IPS DF 19.7 (cell line): ENCODE measurements around the gene PANX2.
"Not testable (repeated sequence)": the region's sequence is repeated elsewhere in the genome, so short reads cannot be mapped to it uniquely, and the experiment has no call there.

Experiments used
- DNase-seq: peaks from one replicate; pipeline ENCODE4 v3.0.0-alpha.2; 2013; ENCODE audit warnings: low read depth, low spot score

PANX2 gene

GRCh38 chr22:50197856-50198623 is 27.5 kb downstream of the PANX2 start:
- no peak for DNase-seq

- no peak for DNase-seq
Measured at GRCh38 chr22:50198624-50199017, 28.1 kb downstream of the PANX2 start.

GRCh38 chr22:50199251-50199721 is 28.8 kb downstream of the PANX2 start:
- no peak for DNase-seq

- DNase-seq = no peak
Measured at GRCh38 chr22:50199829-50200460, 29.4 kb downstream of the PANX2 start.

DNA sequence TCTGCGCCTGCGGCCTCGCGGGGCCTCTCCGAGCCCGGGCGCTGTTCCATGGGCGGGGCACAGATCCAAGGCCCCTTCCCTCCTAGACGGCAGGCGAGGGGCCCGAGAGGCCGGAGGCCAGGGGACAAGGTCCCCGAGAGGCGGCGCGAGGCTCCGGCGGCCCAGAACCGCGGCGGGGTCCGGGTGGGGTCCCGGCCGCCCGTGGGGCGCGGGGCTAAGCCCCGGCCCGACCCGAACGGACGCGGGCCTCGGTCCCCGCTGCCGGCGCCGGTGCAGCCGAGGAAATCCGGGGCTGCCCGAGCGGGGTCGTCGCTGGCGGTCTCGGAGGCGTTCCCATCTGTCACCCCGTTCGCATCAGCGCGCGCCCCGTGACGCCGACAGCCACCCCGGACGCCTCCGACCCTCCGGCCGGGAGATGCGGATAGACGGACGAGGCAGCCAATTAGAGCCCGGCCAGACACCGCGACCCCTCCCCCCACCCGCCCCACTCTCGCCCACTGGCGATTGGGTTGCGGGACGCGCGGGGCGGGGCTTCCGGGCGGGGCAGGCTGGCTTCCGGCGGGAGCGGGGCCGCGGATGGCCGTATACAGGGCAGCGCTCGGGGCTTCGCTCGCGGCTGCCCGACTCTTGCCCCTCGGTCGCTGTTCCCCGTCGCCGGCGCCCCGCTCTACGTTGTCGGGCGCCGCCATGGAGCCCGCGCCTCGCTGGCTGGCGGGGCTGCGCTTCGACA is 30.1 kb downstream of the PANX2 start, which contains the start of gene SELENOO:
Gene SELENOO, plus strand, starts transcription at position 551 of the 730 bp plus-strand sequence. Its CDS starts 26 bp downstream, at position 577.
- no peak for DNase-seq

DNA sequence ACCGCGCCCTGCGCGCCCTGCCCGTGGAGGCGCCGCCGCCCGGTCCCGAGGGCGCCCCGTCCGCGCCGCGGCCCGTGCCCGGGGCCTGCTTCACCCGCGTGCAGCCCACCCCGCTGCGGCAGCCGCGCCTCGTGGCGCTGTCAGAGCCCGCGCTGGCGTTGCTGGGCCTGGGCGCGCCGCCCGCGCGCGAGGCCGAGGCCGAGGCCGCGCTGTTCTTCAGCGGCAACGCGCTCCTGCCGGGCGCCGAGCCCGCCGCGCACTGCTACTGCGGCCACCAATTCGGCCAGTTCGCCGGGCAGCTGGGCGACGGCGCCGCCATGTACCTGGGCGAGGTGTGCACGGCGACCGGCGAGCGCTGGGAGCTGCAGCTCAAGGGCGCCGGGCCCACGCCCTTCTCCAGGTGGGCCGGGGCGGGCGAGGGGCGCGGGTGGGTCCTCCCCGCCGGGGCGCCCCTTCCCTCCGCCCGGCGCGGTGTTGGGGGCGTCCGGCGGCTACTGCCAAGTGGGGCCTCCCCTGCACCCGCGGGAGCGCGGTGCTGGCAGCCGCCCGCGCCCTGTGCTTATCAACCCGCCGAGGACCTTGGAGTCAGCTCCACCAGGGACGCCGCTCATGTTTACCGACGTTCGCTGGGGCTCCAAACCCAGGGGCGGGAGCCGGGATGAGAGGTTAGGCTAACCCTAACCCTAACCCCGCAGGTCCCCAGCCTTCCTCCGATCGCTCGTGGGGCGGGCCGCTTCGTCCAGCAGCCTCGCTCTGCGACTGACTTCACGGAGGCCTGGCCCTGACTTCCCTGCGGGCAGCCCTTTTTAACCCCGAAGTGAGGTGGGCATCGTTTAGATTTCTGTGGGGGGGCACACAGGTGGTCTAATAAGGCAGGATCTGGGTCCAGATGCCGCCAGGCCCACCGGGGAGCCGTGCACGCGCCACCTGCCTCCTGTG is 30.9 kb downstream of the PANX2 start:
- no peak for DNase-seq

DNA sequence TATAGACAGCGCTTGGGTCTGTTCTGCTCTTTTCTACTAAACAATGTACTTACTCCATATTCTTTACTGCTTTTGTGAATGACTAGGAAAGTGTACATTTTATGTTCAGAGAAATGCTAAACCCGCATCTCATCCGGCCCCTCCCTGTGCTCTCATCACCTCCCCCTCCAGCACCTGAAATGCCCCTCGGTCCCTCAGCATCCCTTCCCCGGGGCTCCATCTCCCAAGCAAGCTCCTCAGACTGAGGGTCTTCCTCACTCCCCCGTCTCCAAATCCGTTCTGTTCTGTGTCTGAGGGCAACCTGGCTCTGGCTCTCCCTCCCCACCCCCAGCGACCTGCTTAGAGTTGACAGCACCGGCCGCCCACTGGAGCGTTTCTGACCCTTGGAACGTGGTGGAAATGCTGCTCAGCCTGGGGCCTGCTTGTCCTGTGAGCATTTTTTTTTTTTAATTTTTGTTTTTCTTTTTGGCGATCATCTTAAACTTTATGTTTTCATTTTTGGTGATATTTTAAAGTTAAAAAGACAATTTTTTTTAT is 31.7 kb downstream of the PANX2 start:
- no peak for DNase-seq

DNA sequence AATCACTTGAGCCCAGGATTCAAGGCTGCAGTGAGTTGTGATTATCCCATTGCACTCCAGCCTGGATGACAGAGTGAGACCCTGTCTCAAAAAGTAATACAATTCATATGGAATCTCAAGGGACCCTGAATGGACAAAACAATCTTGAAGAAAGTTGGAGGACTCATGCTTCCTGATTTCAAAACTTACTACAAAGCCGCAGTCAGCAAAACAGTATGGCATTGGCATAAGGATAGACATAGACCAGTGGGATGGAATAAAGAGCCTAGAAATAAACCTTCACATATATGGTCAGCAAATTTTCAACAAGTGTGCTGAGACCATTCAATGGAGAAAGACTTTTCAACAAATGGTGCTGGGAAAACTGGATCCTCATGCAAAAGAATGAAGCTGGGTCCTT is 32.8 kb downstream of the PANX2 start:
- no peak for DNase-seq

DNA sequence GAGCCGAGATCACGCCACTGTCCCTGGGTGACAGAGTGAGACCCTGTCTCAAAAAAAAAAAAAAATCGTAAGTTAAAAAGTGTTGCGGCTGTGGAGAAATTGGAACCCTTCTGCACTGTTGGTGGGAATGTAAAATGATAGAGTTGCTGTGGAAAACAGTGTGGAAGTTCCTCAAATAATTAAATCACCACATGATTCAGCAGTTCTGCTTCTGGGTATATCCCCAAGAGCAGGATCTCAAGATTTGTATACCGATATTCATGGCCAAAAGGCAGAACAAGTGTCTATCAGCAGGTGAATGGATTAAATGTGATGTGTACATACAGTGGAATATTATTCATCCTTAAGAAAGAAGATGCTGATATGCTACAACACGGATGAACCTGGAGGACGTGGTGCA is 34.0 kb downstream of the PANX2 start:
- DNase-seq = no peak

DNA sequence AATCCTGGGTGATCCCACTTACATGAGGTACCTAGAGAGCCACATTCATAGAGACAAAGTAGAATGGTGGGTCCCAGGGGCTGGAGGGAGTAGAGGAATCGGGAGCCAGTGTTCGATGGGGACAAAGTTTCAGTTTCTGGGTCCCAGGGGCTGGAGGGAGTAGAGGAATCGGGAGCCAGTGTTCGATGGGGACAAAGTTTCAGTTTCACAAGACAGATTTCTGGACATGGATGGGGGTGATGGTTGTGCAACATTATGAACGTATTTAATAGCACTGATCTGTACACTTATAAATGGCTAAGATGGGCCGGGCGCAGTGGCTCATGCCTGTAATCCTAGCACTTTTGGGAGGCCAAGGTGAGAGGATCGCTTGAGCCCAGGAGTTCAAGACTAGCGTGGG is 34.5 kb downstream of the PANX2 start:
- not testable (repeated sequence) for DNase-seq

DNA sequence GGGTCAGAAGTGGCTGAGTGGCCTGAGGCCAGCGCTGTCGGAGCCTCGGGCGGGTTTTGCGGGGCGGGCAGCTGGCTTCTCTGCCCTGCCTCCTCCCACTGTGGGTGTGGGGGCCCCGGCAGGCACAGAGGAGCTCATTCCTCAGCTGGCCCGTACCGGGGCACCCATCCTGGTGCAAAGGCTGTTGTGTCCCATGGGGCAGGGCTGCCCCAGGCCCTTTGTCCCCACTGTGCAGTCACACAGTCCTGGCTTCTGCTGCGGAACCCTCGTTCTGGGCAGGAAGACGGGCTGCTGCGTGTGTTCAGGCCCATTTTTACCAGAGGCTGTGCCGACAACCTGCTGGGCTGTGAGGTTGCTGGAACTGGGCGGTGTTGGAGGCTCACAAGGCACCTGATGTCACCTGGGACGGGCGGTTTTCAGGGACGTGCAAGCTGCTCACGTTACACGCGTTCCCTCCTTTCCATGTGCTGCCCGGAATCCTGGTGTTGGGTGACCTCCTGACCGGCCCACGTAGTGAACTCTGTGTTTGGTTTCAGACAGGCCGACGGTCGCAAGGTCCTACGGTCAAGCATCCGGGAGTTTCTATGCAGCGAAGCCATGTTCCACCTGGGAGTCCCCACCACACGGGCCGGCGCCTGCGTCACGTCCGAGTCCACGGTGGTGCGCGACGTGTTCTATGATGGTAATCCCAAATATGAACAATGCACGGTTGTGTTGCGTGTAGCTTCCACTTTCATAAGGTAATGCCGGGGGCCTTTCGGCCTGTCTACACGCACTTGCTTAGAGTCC is 35.4 kb downstream of the PANX2 start:
- no peak for DNase-seq

DNA sequence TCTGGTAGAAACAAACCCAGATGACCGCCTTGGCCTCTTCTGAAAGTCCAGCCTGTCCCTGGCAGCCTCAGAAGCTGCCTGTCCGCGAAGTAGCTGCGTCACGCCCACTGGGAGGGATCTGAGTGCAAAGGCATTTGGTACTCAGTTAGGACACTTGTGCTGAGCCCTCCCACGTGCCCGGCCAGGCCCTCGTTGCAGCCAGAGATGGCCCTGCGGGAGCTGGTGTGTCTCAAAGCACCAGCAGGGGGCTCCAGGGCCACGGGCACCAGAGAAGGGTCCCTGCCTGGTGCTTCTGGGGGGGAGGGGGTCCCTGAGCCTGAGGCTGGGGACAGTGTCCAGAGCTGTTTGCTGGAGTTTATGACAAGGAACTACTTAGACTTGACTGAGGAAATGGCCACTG is 36.1 kb downstream of the PANX2 start:
- DNase-seq = no peak

DNA sequence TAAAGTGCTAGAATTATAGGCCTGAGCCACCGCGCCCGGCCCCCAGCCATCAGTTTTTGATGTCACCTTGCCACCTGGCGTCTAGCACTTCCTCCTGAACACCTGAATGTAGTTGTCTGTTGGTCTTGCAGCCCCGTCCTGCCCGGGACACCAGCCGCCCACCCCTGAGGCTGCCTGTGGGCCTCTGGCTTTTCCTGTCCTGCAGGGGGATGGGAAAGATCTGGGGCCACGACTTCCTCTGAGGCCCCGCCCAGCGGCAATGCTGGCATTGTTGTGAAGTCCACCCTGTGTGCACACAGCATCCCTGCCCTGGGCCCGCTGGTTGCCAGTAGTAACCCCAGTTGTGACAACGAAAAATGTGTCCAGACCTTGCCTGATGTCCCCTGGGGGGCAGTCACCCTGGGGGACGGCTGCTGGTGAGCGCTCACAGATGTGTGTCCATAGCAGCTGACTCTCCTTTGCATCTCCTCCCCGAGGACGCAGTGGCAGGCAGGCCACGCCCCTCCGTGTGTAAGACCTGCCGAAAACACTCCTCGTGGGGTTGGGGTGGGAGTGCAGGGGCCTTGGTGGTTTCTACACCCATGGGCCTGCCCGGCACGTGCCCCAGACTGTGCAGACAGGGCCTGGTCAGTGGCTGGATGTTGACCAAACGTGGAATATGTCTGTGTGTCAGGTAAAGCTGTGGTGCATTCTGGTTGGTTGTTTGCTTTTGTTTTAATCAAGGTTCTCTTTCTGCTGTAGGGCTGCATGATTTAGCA is 37.0 kb downstream of the PANX2 start:
- no peak for DNase-seq

DNA sequence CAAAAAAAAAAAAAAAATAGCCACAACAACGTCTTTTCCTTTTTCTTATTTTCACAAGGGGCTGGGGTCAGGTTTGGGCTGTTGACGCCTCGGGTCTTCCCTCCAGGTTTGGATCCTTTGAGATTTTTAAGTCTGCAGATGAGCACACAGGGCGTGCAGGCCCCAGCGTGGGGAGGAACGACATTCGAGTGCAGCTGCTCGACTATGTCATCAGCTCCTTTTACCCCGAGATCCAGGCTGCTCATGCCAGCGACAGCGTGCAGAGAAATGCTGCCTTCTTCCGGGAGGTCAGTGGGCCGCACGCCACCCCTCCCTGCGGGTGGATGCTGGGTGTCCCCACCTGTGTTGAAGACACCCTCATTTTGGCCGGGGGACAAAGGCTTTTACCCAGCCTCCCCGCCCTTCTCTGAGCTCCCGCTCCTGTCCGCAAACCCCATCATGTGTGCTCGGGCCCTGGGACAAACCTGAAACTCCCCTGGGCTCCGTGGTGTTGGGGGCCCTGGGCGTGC is 38.0 kb downstream of the PANX2 start:
- DNase-seq = no peak

- no peak for DNase-seq
Measured at GRCh38 chr22:50208939-50209892, 38.7 kb downstream of the PANX2 start.

GRCh38 chr22:50209893-50210292 is 39.4 kb downstream of the PANX2 start:
- no peak for DNase-seq

- DNase-seq = no peak
Measured at GRCh38 chr22:50210378-50211139, 40.0 kb downstream of the PANX2 start.
